GM23338 (cell line): ENCODE measurements around the gene VEGFC. TPM values are rescaled to one million over a fixed set of nuclear protein-coding genes. Genes with fewer than 3 reads are reported as not detected.

Experiments used
- ATAC-seq: fragments of 200-7000 bp; cut with Tn5 transposase; 3 replicates; pipeline ENCODE4 v1.9.1; 2020
- DNase-seq: peaks from one replicate; pipeline ENCODE4 v3.0.0-alpha.2; 2015; ENCODE audit warnings: low spot score
- H2AFZ ChIP-seq: fragments of 200-600 bp; sonication (generic); 2 replicates; pipeline ENCODE4 v1.8.0; 2016; ENCODE audit warnings: antibody characterized with exemption, mild to moderate bottlenecking, moderate library complexity
- H3F3A ChIP-seq: fragments of 200-600 bp; sonication (generic); replicated peaks from 2 replicates; pipeline ENCODE4 v1.8.0; 2017; ENCODE audit warnings: antibody characterized with exemption, mixed run types, low read depth
- H3K27ac ChIP-seq: fragments of 200-600 bp; sonication (generic); 2 replicates; pipeline ENCODE4 v1.6.1; 2016; ENCODE audit warnings: low read depth
- H3K27me3 ChIP-seq: fragments of 200-600 bp; sonication (generic); 2 replicates; pipeline ENCODE4 v1.8.0; 2016; ENCODE audit warnings: mild to moderate bottlenecking, mixed run types, moderate library complexity; ENCODE audit not compliant: insufficient read depth
- H3K36me3 ChIP-seq: fragments of 200-600 bp; sonication (generic); 2 replicates; pipeline ENCODE4 v1.8.0; 2016; ENCODE audit warnings: mild to moderate bottlenecking; ENCODE audit not compliant: insufficient read depth
- H3K4me1 ChIP-seq: fragments of 200-600 bp; sonication (generic); 2 replicates; pipeline ENCODE4 v1.8.0; 2016; ENCODE audit warnings: mild to moderate bottlenecking, moderate library complexity; ENCODE audit not compliant: insufficient read depth
- H3K4me2 ChIP-seq: fragments of 200-600 bp; sonication (generic); 2 replicates; pipeline ENCODE4 v1.7.1; 2017; ENCODE audit warnings: mixed run types
- H3K4me3 ChIP-seq: fragments of 200-600 bp; sonication (generic); 2 replicates; pipeline ENCODE4 v1.6.1; 2016; ENCODE audit warnings: mixed run types
- H3K79me2 ChIP-seq: fragments of 200-600 bp; sonication (generic); replicated peaks from 2 replicates; pipeline ENCODE4 v1.8.0; 2017; ENCODE audit warnings: mild to moderate bottlenecking; ENCODE audit not compliant: insufficient read depth
- H3K9me2 ChIP-seq: fragments of 200-600 bp; sonication (generic); 2 replicates; pipeline ENCODE4 v1.8.0; 2017; ENCODE audit not compliant: insufficient read depth
- H4K20me1 ChIP-seq: fragments of 200-600 bp; sonication (generic); replicated peaks from 2 replicates; pipeline ENCODE4 v1.8.0; 2017; ENCODE audit warnings: mild to moderate bottlenecking; ENCODE audit not compliant: insufficient read depth
- H3K27ac Mint-ChIP-seq: 2 replicates; pipeline ENCODE4 v1.8.0; 2020; ENCODE audit warnings: inconsistent platforms, mild to moderate bottlenecking, moderate library complexity, mixed read lengths
- H3K27me3 Mint-ChIP-seq: 3 replicates; pipeline ENCODE4 v1.8.0; 2022; ENCODE audit warnings: low read depth, mild to moderate bottlenecking, moderate library complexity, mixed read lengths, inconsistent platforms; ENCODE audit not compliant: insufficient read depth, poor library complexity
- H3K36me3 Mint-ChIP-seq: 3 replicates; pipeline ENCODE4 v1.8.0; 2021; ENCODE audit warnings: low read depth, mild to moderate bottlenecking, inconsistent platforms, moderate library complexity, mixed read lengths
- H3K4me1 Mint-ChIP-seq: 3 replicates; pipeline ENCODE4 v1.8.0; 2020; ENCODE audit warnings: mild to moderate bottlenecking, inconsistent platforms, mixed read lengths
- H3K4me3 Mint-ChIP-seq: 3 replicates; pipeline ENCODE4 v1.8.0; 2021; ENCODE audit warnings: moderate library complexity, mild to moderate bottlenecking, inconsistent platforms, mixed read lengths
- H3K9me3 Mint-ChIP-seq: 3 replicates; pipeline ENCODE4 v1.8.0; 2020; ENCODE audit warnings: moderate library complexity, mild to moderate bottlenecking, inconsistent platforms, mixed read lengths
- EZH2 ChIP-seq: fragments of 200-600 bp; sonication (generic); IDR thresholded peaks from one replicate; pipeline ENCODE4 v1.8.0; 2017; ENCODE audit warnings: antibody characterized with exemption, mild to moderate bottlenecking, low read depth; ENCODE audit not compliant: unreplicated experiment
- JUNB ChIP-seq: IDR thresholded peaks from one replicate; pipeline ENCODE4 v1.6.1; 2016; ENCODE audit warnings: antibody characterized with exemption; ENCODE audit not compliant: unreplicated experiment
- NANOG ChIP-seq: IDR thresholded peaks from 2 replicates; pipeline ENCODE4 v1.6.1; 2016; ENCODE audit warnings: antibody characterized with exemption, borderline replicate concordance
- POLR2AphosphoS5 ChIP-seq: IDR thresholded peaks from 2 replicates; pipeline ENCODE4 v1.6.1; 2016; ENCODE audit warnings: antibody characterized with exemption, low read depth
- STAT1 ChIP-seq: IDR thresholded peaks from one replicate; pipeline ENCODE4 v1.6.1; 2016; ENCODE audit warnings: antibody characterized with exemption; ENCODE audit not compliant: unreplicated experiment
- ZNF114 ChIP-seq: fragments of 250-450 bp; sonication (Bioruptor Pico); IDR thresholded peaks from 2 replicates; pipeline ENCODE4 v1.5.0; 2020; ENCODE audit warnings: mild to moderate bottlenecking, moderate library complexity
- ZNF331 ChIP-seq: fragments of 250-450 bp; sonication (Bioruptor Pico); IDR thresholded peaks from 2 replicates; pipeline ENCODE4 v1.5.0; 2020; ENCODE audit warnings: low read depth, mild to moderate bottlenecking, moderate library complexity
- polyA plus RNA-seq: library from polyadenylated mRNA; unstranded; fragments of >200 nt; fragmentation: Nextera tagmentation; extraction: Ambion mirVana; gene quantifications from 2 replicates; pipeline ENCODE4 v1.2.1, GENCODE V29; 2016
- total RNA-seq: library from RNA; depleted of rRNA; stranded (reverse); fragments of >200 nt; shearing (Covaris generic); gene quantifications from 2 replicates; pipeline ENCODE4 v1.2.3, GENCODE V29; 2014
- TF ChIP-seq, protein P1 (sequence below): IDR thresholded peaks from 2 replicates; pipeline ENCODE4 v1.6.1; 2016; ENCODE audit warnings: antibody characterized with exemption
- TF ChIP-seq, protein P2 (sequence below), 2 experiments: fragments of 200-600 bp in 1 of 2; sonication (generic) in 1 of 2; conservative IDR thresholded peaks; 2 replicates each; pipeline versions ENCODE4 v1.5.1 to v1.6.1; 2016 to 2017; ENCODE audit warnings: antibody characterized with exemption in 2 of 2, low read depth in 2 of 2, mild to moderate bottlenecking in 2 of 2, moderate library complexity in 1 of 2

Gene VEGFC
- total and polyA plus RNA-seq, 2 experiments from 2014 or later, result 0.87 to 1.1 TPM

DNA sequence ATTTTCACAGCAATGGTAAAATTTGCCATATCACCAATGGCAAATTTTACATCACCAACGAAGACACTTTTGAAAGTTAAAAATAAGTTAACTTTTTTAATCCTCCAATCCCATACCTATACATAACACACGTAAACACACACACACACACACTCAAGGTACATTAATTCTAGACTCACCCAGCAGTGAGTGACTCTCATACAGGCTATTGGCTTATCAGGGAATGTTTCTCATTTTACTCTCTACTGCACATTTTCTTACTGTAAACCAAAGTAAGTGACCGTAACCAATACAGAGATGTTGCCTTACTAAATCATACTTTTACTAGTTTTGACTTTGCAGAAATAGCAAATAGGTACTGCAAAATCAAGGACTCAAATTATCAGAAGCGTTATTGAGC lies 2.3 kb downstream of the VEGFC start (continued):
- TF ChIP-seq, protein P1, sequence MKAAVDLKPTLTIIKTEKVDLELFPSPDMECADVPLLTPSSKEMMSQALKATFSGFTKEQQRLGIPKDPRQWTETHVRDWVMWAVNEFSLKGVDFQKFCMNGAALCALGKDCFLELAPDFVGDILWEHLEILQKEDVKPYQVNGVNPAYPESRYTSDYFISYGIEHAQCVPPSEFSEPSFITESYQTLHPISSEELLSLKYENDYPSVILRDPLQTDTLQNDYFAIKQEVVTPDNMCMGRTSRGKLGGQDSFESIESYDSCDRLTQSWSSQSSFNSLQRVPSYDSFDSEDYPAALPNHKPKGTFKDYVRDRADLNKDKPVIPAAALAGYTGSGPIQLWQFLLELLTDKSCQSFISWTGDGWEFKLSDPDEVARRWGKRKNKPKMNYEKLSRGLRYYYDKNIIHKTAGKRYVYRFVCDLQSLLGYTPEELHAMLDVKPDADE, result no peak
- TF ChIP-seq NANOG (no peak), ZNF331 (CRISPR knock-in tag) (no peak), STAT1 (no peak), JUNB (no peak)
- TF ChIP-seq, protein P2, sequence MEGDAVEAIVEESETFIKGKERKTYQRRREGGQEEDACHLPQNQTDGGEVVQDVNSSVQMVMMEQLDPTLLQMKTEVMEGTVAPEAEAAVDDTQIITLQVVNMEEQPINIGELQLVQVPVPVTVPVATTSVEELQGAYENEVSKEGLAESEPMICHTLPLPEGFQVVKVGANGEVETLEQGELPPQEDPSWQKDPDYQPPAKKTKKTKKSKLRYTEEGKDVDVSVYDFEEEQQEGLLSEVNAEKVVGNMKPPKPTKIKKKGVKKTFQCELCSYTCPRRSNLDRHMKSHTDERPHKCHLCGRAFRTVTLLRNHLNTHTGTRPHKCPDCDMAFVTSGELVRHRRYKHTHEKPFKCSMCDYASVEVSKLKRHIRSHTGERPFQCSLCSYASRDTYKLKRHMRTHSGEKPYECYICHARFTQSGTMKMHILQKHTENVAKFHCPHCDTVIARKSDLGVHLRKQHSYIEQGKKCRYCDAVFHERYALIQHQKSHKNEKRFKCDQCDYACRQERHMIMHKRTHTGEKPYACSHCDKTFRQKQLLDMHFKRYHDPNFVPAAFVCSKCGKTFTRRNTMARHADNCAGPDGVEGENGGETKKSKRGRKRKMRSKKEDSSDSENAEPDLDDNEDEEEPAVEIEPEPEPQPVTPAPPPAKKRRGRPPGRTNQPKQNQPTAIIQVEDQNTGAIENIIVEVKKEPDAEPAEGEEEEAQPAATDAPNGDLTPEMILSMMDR (conservative IDR thresholded peaks at IDR 0.05; ENCODE audit: low read depth in 2 of 2), result no peak

- Histone ChIP-seq H3K27me3 (peaks cover 32% of the 10 kb centered on the region), H3F3A (0 out of 2 replicates have a peak, but pooled peaks cover 3% of the 10 kb centered on the region), H2AFZ (no peak overlapping the region), H3K79me2 (no peaks in the 10 kb centered on the region; the same call in 1 of the 2 replicates), H3K4me2 (no peak overlapping the region), H3K9me2 (no peaks in the 10 kb centered on the region), H4K20me1 (0 out of 2 replicates have a peak, but pooled peaks cover 3% of the 10 kb centered on the region), H3K4me3 (no peak overlapping the region), H3K4me1 (no peaks in the 10 kb centered on the region), H3K27ac (no peak overlapping the region), H3K36me3 (no peaks in the 10 kb centered on the region)
- Mint-ChIP-seq H3K4me1 (peaks cover 8% of the 10 kb centered on the region; the same call in 2 of the 3 replicates), H3K27ac (no peak overlapping the region), H3K4me3 (no peak overlapping the region), H3K27me3 (peaks cover 20% of the 10 kb centered on the region), H3K9me3 (no peaks in the 10 kb centered on the region), H3K36me3 (no peaks in the 10 kb centered on the region)
- DNase-seq (peak; percentile 54), ATAC-seq (no peak)
- TF ChIP-seq NANOG (no peak), EZH2 (no peak), ZNF114 (CRISPR knock-in tag) (no peak), POLR2AphosphoS5 (no peak)
- TF ChIP-seq, protein P1, result no peak
- TF ChIP-seq, protein P2 (conservative IDR thresholded peaks at IDR 0.05; ENCODE audit: low read depth in 2 of 2), result peak; percentile 65 to 72
Observed at GRCh38 chr4:176789955-176790354, 2.8 kb downstream of the VEGFC start.
